HG03103 (cell line): ENCODE measurements around the gene CDC27.
"Not testable (repeated sequence)": the region's sequence is repeated elsewhere in the genome, so short reads cannot be mapped to it uniquely, and the experiment has no call there.

Source experiments
- ATAC-seq: cut with Tn5 transposase; IDR thresholded peaks from one replicate; pipeline ENCODE4 v1.9.1; 2021; ENCODE audit warnings: low read depth; ENCODE audit not compliant: unreplicated experiment

Gene CDC27

GRCh38 chr17:47162013-47162622, 27.0 kb downstream of the CDC27 start:
- ATAC-seq = no peak

- ATAC-seq = no peak
Measured at GRCh38 chr17:47159315-47159714, 29.8 kb downstream of the CDC27 start.

GRCh38 chr17:47145351-47145750, 43.7 kb downstream of the CDC27 start:
- no peak for ATAC-seq

- ATAC-seq = no peak
Measured at GRCh38 chr17:47135235-47135634, 53.9 kb downstream of the CDC27 start.

- not testable (repeated sequence) for ATAC-seq
Measured at GRCh38 chr17:47134354-47134753, 54.7 kb downstream of the CDC27 start.

GRCh38 chr17:47131761-47132160, 57.3 kb downstream of the CDC27 start:
- ATAC-seq = no peak

- not testable (repeated sequence) for ATAC-seq
Measured at GRCh38 chr17:47126835-47127234, 62.3 kb downstream of the CDC27 start.

- ATAC-seq = not testable (repeated sequence)
Measured at GRCh38 chr17:47123262-47123661, 65.8 kb downstream of the CDC27 start.

GRCh38 chr17:47120521-47121095, 68.5 kb downstream of the CDC27 start:
- no peak for ATAC-seq

GRCh38 chr17:47119746-47120520, 69.2 kb downstream of the CDC27 start:
- no peak for ATAC-seq

GRCh38 chr17:47117386-47117785, 71.7 kb downstream of the CDC27 start:
- ATAC-seq = no peak

GRCh38 chr17:47106130-47106529, 83.0 kb downstream of the CDC27 start:
- no peak for ATAC-seq

- ATAC-seq = not testable (repeated sequence)
Measured at GRCh38 chr17:47105246-47105645, 83.8 kb downstream of the CDC27 start.

- ATAC-seq = no peak
Measured at GRCh38 chr17:47102914-47103313, 86.2 kb downstream of the CDC27 start.

GRCh38 chr17:47099987-47100711, 88.9 kb downstream of the CDC27 start:
- peak; percentile 92 for ATAC-seq

GRCh38 chr17:47099451-47099986, 89.6 kb downstream of the CDC27 start:
- ATAC-seq = peak; percentile 7

GRCh38 chr17:47096343-47096742, 92.8 kb downstream of the CDC27 start:
- ATAC-seq = no peak

GRCh38 chr17:47095268-47095667, 93.8 kb downstream of the CDC27 start:
- no peak for ATAC-seq

GRCh38 chr17:47087093-47087492, 102.0 kb downstream of the CDC27 start:
- ATAC-seq = no peak

- ATAC-seq = no peak
Measured at GRCh38 chr17:47085736-47086135, 103.4 kb downstream of the CDC27 start.

GRCh38 chr17:47078801-47079200, 110.3 kb downstream of the CDC27 start:
- no peak for ATAC-seq
